Measurements from ENCODE around the gene NHSL1.

The NHSL1 gene

GRCh38 chr6:138382498-138383265 is 116.6 kb downstream of the NHSL1 start:
- in situ Hi-C loops (cut with MboI; ENCODE audit: low sequenced_read_pairs) = no loop called here

GRCh38 chr6:138378463-138378862 is 120.8 kb downstream of the NHSL1 start:
- in situ Hi-C loops (cut with MboI; ENCODE audit: low sequenced_read_pairs) = no loop called here

DNA sequence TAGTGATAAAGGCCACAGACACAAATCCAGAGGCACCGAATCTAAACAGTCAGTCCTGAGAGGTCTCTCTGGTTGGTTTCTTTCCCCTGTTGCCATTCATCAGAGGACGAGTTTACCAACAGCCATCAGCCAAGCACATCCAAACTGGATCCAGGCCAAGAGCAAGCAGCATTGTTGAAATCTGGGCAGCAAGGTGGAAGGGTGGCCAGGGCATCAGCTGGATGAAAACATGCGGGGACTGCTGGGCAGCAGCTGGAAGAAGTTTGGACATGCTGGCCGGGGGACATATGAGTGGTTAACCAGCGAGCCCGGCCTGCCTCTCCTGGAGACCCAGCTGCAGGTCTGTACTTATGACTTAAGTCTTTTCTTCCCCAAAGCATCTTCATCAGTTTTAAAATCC is 121.5 kb downstream of the NHSL1 start, which contains the start of gene SMIM28:
SMIM28 (plus strand) TSS at position 62 of the 400 bp plus-strand sequence; CDS start at position 230, 168 bp downstream.
- in situ Hi-C loops (cut with MboI; ENCODE audit: low sequenced_read_pairs) = no loop called here

- in situ Hi-C loops (cut with MboI; ENCODE audit: low sequenced_read_pairs) = no loop called here
Observed at GRCh38 chr6:138377042-138377441, 122.3 kb downstream of the NHSL1 start.

DNA sequence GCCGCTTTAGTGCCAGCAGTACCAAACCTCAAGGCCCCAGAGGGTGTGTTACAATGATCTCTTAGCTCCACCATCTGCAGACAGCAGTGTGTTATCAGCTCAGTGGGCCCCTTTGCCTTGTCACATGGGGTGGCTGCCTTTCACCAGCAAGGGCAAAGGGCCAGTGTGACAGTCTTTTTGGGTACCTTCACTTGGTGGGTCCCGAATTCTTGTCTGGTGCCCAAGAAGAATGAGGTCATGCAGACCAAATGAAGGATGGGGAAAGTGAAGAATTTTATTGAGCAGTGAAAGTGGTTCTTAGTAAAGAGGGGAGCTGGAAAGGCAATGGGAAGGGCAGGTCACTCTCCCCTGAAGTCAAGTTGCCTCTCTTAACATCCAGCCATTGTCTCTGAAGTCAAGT is 124.5 kb downstream of the NHSL1 start:
- in situ Hi-C loops (cut with MboI; ENCODE audit: low sequenced_read_pairs) = no loop called here

- in situ Hi-C loops (cut with MboI; ENCODE audit: low sequenced_read_pairs) = no loop called here
Observed at GRCh38 chr6:138374230-138374629, 125.1 kb downstream of the NHSL1 start.

GRCh38 chr6:138372711-138373463 is 126.4 kb downstream of the NHSL1 start:
- in situ Hi-C loops (cut with MboI; ENCODE audit: low sequenced_read_pairs) = no loop called here
